Epithelial cell of proximal tubule (primary cell): ENCODE results near the gene ERO1B. TPM values are rescaled to one million over a fixed set of nuclear protein-coding genes. Genes with fewer than 3 reads are reported as not detected.
"Not testable (repeated sequence)": the region's sequence is repeated elsewhere in the genome, so short reads cannot be mapped to it uniquely, and the experiment has no call there.

ENCODE experiments used
- DNase-seq: peaks from one replicate; pipeline ENCODE4 v3.0.0-alpha.2; 2011; ENCODE audit warnings: low read depth
- H3K4me3 ChIP-seq: 2 replicates; pipeline ENCODE4 v1.5.1; 2011; ENCODE audit warnings: low read depth, mild to moderate bottlenecking, low read length
- CTCF ChIP-seq: conservative IDR thresholded peaks from 2 replicates; pipeline ENCODE4 v1.5.1; 2012; ENCODE audit warnings: low read depth, mild to moderate bottlenecking, low read length
- total RNA-seq: library from RNA; depleted of rRNA; stranded (reverse); fragments of >200 nt; gene quantifications from 2 replicates; pipeline ENCODE4 v1.2.3, GENCODE V29; 2015

ERO1B gene
- total RNA-seq, 1 donor from 2014 or later: 3.8 TPM

GRCh38 chr1:236204039-236204438, 77.7 kb downstream of the ERO1B start:
- H3K4me3 ChIP-seq: no peak overlapping the region
- no peak for TF ChIP-seq CTCF
- DNase-seq: no peak

- no peak overlapping the region for H3K4me3 ChIP-seq
- TF ChIP-seq CTCF: no peak
- no peak for DNase-seq
These were observed 80.0 kb downstream of the ERO1B start for GRCh38 chr1:236201786-236202185.

- DNase-seq: no peak
- no peak for TF ChIP-seq CTCF
- no peak overlapping the region for H3K4me3 ChIP-seq
These were observed 80.8 kb downstream of the ERO1B start for GRCh38 chr1:236200925-236201324.

GRCh38 chr1:236193184-236193583, 88.6 kb downstream of the ERO1B start:
- H3K4me3 ChIP-seq: no peak overlapping the region
- DNase-seq: no peak
- TF ChIP-seq CTCF: no peak

GRCh38 chr1:236188084-236188483, 93.7 kb downstream of the ERO1B start:
- not testable (repeated sequence) for H3K4me3 ChIP-seq, DNase-seq

- not testable (repeated sequence) for DNase-seq, H3K4me3 ChIP-seq
These were observed 95.3 kb downstream of the ERO1B start for GRCh38 chr1:236186471-236186870.

GRCh38 chr1:236185687-236186086, 96.1 kb downstream of the ERO1B start:
- no peak for TF ChIP-seq CTCF
- H3K4me3 ChIP-seq: no peak overlapping the region
- DNase-seq: no peak

- H3K4me3 ChIP-seq: no peak overlapping the region
- no peak for DNase-seq
- TF ChIP-seq CTCF: no peak
These were observed 100.7 kb downstream of the ERO1B start for GRCh38 chr1:236181059-236181458.
